Dendritic cell treated with granulocyte-macrophage colony-stimulating factor and Interleukin-4, amounts not matched to agents 40 ng/mL and 50 ng/mL, for 4 days (primary cell): ENCODE measurements around the gene ZNF213.
"Not testable (repeated sequence)": the region's sequence is repeated elsewhere in the genome, so short reads cannot be mapped to it uniquely, and the experiment has no call there.

Source experiments
- H3K27ac Mint-ChIP-seq: one replicate; pipeline ENCODE4 v1.8.0; 2022; ENCODE audit warnings: mild to moderate bottlenecking, mixed read lengths
- H3K27me3 Mint-ChIP-seq: one replicate; pipeline ENCODE4 v1.8.0; 2022; ENCODE audit warnings: mild to moderate bottlenecking, mixed read lengths
- H3K36me3 Mint-ChIP-seq: one replicate; pipeline ENCODE4 v1.8.0; 2022; ENCODE audit warnings: low read depth, mixed read lengths
- H3K4me1 Mint-ChIP-seq: one replicate; pipeline ENCODE4 v1.8.0; 2022; ENCODE audit warnings: low read depth, mixed read lengths
- H3K4me3 Mint-ChIP-seq: one replicate; pipeline ENCODE4 v1.8.0; 2022; ENCODE audit warnings: mild to moderate bottlenecking, moderate library complexity, mixed read lengths
- H3K9me3 Mint-ChIP-seq: one replicate; pipeline ENCODE4 v1.8.0; 2022; ENCODE audit warnings: mixed read lengths
- intact Hi-C: fragments of 100-400 bp; cut with micrococcal nuclease; formaldehyde crosslinking; loops from one replicate; pipeline ENCODE4 v1.15.0; 2022

ZNF213 gene

DNA sequence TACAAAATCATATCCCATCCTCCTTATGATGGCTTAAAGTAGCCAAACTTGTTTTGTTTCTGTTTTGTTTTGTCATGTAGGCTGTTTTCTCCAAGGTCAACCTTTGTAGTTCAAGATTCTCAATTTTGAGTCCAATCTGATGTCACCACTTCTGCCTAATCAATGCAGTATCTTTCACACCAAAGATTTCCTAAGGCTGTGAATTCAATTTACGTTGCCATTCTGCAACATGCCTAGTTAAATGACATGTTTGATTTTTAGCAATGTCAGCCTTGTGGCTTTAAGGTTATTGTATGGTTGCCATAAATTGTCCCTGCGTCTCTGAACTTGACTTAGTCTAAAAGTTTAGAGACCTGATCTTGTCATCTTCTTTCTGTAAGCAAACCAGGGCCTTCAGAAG is 20.4 kb downstream of the ZNF213 start:
- no peak overlapping the region for H3K4me3 Mint-ChIP-seq
- intact Hi-C loops: no loop called here
- H3K4me1 Mint-ChIP-seq: peaks cover 50% of the 10 kb centered on the region
- H3K36me3 Mint-ChIP-seq: peaks cover 7% of the 10 kb centered on the region
- no peak overlapping the region for H3K27ac Mint-ChIP-seq
- peaks cover 73% of the 10 kb centered on the region for H3K27me3 Mint-ChIP-seq
- no peaks in the 10 kb centered on the region for H3K9me3 Mint-ChIP-seq

DNA sequence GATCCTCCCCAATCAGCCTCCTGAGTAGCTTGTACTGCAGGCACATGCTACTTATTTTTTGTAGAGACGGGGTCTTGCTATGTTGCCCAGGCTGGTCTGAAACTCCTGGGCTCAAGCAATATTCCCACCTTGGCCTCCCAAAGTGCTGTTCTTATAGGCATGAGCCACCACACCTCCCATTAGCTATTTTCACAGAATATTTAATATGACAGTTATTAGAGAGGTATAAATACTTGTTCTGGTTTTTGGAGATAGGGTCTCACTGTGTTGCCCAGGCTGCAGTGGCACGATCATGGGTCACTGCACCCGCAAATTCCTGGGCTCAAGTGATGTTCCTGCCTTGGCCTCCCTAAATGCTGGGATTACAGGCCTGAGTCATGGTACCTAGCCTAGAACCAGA is 21.1 kb downstream of the ZNF213 start:
- Mint-ChIP-seq H3K4me3 (no peak overlapping the region), H3K4me1 (peaks cover 48% of the 10 kb centered on the region), H3K27me3 (peaks cover 77% of the 10 kb centered on the region), H3K9me3 (no peaks in the 10 kb centered on the region), H3K27ac (no peak overlapping the region), H3K36me3 (peaks cover 6% of the 10 kb centered on the region)
- intact Hi-C loops: no loop called here

DNA sequence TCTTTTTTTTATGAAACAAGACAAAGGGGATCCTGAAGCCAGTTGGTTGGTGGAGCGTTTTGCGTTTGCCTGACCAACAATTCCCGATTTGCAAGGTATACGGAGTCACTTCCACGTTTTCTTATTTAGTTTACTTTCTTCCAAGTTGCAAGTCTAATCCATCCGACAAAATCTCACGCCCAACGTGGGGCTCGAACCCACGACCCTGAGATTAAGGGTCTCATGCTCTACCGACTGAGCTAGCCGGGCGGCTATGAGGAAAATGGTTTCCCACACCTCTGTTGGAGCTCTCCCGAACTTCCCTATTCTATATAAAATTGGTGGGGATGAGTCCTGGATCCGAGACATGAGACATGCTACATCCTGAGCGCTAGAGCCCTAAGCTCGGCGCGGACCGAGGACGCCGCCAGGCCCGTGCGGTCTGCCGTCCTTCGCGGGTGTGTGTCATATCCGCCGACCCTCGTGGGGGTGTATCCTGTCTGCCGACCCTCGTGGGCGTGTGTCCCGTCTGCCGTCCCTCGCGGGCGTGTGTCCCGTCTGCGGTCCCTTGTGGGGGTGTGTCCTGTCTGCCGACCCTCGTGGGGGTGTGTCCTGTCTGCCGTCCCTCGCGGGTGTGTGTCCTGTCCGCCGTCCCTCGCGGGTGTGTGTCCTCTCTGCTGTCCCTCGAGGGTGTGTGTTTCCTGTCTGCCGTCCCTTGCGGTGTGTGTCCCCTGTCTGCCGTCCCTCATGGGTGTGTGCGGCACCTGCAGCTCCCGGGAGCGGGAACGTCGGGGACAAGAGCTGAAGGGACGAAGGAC is 22.6 kb downstream of the ZNF213 start:
- H3K27ac Mint-ChIP-seq: peak overlapping the region; percentile 73
- peaks cover 40% of the 10 kb centered on the region for H3K4me1 Mint-ChIP-seq
- peaks cover 6% of the 10 kb centered on the region for H3K36me3 Mint-ChIP-seq
- no peaks in the 10 kb centered on the region for H3K9me3 Mint-ChIP-seq
- peak overlapping the region; percentile 86 for H3K4me3 Mint-ChIP-seq
- intact Hi-C loops: loop anchor here (1.0 kb wide), 1 partner anchor 7 kb away; no protein-coding TSS in a partner anchor
- H3K27me3 Mint-ChIP-seq: peaks cover 80% of the 10 kb centered on the region

DNA sequence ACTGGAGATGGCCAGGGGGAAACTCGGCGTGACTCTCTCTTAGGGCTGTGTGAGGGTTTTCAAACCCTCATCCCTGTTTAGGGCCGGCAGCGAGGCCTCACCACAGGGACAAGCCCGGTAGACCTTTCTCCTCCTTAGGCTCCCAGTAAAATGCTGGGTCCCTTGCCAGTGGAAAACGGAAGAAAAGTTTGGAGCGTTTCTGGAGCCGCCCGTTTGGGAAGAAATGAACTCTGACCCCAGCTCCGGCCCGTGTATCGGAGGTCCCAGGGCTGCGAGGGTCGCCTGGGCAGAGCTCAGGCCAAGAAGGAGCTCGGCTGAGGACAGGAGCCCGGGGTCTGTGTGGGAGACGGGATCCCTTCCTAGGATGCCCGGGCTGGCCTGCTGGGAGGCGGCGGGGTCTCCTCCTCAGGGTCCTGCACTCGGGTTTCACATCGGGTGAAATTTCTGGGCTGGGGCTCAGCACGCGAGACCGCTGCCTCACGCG is 23.2 kb downstream of the ZNF213 start:
- H3K27ac Mint-ChIP-seq: peak overlapping the region; percentile 73
- intact Hi-C loops: loop anchor here (1.0 kb wide), 1 partner anchor 8 kb away; no protein-coding TSS in a partner anchor
- H3K4me3 Mint-ChIP-seq: peak overlapping the region; percentile 86
- H3K9me3 Mint-ChIP-seq: no peaks in the 10 kb centered on the region
- peaks cover 35% of the 10 kb centered on the region for H3K4me1 Mint-ChIP-seq
- H3K27me3 Mint-ChIP-seq: peaks cover 82% of the 10 kb centered on the region
- H3K36me3 Mint-ChIP-seq: peaks cover 6% of the 10 kb centered on the region

DNA sequence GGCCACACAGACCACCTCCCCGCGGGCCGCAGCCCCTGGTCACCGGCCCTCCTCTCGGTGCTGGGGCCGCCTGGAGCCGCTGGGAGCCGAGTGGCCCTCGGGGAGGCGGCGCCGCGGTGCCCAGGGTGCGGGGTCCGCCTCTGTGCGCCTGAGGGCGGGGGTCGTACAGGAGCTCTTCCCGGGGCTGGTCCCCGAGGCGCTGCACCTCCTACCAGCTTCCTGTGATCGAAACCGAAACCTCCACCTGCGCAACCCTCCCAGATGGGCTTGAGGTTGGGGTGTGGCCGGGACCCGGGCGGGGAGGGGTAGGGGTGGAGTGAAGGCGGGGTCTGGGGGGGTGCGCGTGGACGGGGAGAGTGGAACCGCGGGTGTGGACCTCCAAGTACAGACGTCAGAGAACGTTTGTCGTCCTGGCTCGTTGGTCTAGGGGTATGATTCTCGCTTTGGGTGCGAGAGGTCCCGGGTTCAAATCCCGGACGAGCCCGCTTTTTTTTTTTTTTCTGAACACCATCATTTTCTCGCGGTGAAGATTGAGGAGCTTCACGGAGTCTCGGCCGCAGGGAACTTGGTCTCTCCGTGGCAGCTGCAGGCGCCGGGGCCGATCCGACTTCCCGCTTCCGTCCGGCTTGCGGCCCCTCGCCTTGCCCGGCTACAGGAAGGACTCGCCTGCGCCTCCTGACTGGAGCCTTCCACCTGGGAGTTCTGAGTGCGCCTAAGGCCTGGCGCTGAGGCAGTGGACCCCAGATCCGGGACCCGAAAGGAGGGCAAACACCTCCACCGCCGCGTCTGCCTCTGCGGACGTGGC is 23.9 kb downstream of the ZNF213 start:
- no peaks in the 10 kb centered on the region for H3K9me3 Mint-ChIP-seq
- intact Hi-C loops: loop anchor here (1.0 kb wide), 1 partner anchor 8 kb away; no protein-coding TSS in a partner anchor
- H3K27me3 Mint-ChIP-seq: peaks cover 86% of the 10 kb centered on the region
- peaks cover 6% of the 10 kb centered on the region for H3K36me3 Mint-ChIP-seq
- peaks cover 40% of the 10 kb centered on the region for H3K4me1 Mint-ChIP-seq
- H3K27ac Mint-ChIP-seq: peak overlapping the region; percentile 88
- H3K4me3 Mint-ChIP-seq: peak overlapping the region; percentile 86

DNA sequence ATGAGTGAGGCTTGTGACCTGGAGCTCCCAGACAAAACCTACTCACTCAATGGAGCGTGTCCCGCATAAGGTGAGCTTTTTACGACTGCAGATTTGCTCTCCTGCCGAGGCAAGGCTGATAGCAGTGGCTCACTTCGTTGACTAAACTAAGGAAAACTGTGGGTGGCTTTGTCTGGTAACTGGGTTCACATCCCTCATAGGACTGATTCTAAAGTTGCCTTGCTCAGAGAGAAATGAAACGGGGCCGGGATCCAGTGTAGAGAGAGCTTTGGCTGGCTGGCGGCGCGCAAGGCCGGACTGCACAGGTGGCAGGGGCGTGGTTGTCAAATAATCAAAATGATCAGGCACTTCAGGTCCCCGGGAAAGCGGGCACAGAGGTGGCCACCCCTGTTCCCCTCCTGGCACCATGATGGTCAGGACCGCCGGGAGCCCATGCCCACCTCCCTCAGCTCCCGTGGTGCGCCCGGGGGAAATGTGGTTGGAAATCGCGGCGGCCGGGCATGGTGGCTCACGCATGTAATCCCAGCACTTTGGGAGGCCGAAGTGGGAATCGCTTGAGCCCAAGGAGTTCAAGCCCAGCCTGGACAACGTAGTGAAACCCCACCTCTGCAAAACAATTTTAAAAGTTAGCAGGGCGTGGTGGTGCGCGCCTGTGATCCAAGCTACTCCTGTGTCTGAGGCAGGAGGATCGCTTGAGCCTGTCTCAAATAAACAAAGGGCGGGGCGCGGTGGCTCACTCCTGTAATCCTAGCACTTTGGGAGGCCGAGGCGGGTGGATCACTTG is 26.6 kb downstream of the ZNF213 start:
- Mint-ChIP-seq H3K36me3 (peaks cover 6% of the 10 kb centered on the region), H3K4me1 (peaks cover 48% of the 10 kb centered on the region), H3K27me3 (peaks cover 90% of the 10 kb centered on the region), H3K9me3 (no peaks in the 10 kb centered on the region), H3K27ac (no peak overlapping the region), H3K4me3 (no peak overlapping the region)
- intact Hi-C loops: loop anchor here (2.0 kb wide), 1 partner anchor 33 kb away; no protein-coding TSS in a partner anchor

DNA sequence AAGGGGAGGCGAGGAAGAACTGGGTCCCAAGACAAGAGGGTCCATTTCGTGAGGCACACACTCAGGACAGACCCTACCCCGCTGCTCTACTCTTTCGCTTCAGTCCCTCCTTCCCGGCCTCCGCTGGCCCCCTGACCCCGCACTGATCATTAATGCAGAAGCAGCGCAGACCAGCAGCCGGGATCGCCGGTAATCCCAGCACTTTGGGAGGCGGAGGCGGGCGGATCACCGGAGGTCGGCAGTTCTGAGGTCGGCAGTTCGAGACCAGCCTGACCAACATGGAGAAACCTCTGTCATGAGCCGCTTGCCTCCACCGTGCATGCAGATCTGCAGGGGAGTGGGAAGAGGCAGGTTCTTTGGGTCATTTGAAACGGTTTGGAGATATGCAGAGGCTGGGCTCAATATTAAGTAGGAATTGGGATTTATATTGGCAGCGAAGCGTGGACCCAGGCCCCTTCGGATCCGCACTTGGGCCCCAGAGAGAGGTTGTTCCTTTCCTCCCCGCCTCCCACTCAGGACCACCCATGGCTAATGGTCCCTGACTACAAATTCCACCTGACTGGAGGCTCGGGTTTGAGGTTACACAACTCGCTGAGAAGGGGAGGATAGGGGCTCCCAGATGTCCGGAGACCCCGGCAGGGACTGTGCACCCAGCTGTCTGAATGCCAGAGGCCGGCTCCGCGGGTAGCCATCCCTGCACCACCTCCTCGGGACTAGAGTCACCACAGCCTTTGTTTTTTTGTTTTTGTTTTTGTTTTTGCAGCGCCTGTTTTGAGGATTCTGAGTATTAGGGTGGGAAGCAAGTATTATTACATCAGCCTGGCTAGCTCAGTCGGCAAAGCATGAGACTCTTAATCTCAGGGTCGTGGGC is 29.5 kb downstream of the ZNF213 start:
- no peak overlapping the region for H3K4me3 Mint-ChIP-seq
- peak overlapping the region; percentile 21 for H3K27ac Mint-ChIP-seq
- H3K27me3 Mint-ChIP-seq: peaks cover 91% of the 10 kb centered on the region
- peaks cover 29% of the 10 kb centered on the region for H3K4me1 Mint-ChIP-seq
- intact Hi-C loops: no loop called here
- no peaks in the 10 kb centered on the region for H3K9me3 Mint-ChIP-seq
- H3K36me3 Mint-ChIP-seq: no peaks in the 10 kb centered on the region

DNA sequence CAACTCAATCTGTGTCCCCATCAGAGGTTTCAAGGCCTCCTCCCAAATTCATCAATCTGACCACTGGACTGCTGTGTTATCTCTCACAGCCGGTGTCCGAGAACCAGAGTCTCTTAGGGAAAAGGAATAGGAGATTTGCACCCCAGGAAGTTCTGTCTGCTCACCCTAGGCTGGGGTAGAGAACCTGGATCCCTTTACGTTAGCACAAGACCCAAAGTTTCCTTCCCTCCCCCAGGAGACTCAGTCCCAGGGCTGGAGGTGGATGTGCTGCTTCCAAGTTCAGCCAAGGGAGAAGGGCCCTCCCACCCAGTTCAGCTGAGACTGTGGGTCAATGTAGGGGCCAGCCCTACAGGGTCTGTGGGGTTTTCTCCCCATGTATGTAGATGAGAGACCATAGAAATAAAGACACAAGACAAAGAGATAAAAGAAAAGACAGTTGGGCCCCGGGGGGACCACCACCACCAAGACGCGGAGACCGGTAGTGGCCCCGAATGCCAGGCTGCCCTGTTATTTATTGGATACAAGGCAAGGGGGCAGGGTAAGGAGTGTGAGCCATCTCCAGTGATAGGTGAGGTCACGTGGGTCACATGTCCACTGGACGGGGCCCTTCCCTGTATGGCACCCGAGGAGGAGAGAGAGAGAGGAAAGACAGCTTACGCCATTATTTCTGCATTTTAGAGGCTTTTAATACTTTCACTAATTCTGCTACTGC is 30.4 kb downstream of the ZNF213 start:
- no peaks in the 10 kb centered on the region for H3K9me3 Mint-ChIP-seq
- H3K27ac Mint-ChIP-seq: peak overlapping the region; percentile 21
- peak overlapping the region; percentile 11 for H3K4me3 Mint-ChIP-seq
- no peaks in the 10 kb centered on the region for H3K36me3 Mint-ChIP-seq
- intact Hi-C loops: no loop called here
- peaks cover 91% of the 10 kb centered on the region for H3K27me3 Mint-ChIP-seq
- peaks cover 21% of the 10 kb centered on the region for H3K4me1 Mint-ChIP-seq

DNA sequence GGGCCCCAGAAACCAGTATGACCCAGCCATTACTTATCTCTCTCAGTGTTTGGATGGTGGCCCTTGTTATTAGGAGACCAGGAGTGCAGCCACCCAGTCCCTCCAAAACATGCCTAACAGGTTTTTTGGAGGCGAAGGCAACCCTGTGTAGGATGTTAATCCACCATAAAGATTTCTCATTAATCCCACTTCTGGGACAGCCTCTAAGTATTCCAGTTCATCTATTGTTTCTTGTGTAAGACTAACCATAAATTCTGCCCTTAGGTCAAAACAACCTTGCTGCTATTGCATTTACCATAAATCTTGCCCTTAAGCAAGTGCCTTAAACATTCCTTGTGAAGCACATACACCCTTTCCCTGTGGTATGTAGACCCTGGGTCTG is 31.7 kb downstream of the ZNF213 start:
- H3K4me3 Mint-ChIP-seq: no peak overlapping the region
- intact Hi-C loops: loop anchor here (1.0 kb wide), 1 partner anchor 107 kb away; no protein-coding TSS in a partner anchor
- no peaks in the 10 kb centered on the region for H3K36me3 Mint-ChIP-seq
- H3K4me1 Mint-ChIP-seq: peaks cover 32% of the 10 kb centered on the region
- no peaks in the 10 kb centered on the region for H3K9me3 Mint-ChIP-seq
- H3K27ac Mint-ChIP-seq: no peak overlapping the region
- peaks cover 91% of the 10 kb centered on the region for H3K27me3 Mint-ChIP-seq

DNA sequence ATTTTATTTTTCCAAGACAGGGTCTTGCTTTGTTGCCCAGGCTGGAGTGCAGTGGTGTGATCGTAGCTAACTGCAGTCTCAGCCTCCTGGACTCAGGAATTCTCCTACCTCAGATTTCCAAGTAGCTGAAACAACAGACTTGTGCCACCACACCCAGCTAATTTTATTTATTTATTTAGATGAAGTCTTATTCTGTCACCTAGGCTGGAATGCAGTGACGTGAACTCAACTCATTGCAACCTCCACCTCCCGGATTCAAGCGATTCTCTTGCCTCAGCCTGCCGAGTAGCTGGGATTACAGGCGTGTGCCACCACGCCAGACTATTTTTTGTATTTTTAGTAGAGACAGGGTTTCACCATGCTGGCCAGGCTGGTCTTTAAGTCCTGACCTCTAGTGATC is 33.9 kb downstream of the ZNF213 start:
- Mint-ChIP-seq H3K27me3 (peaks cover 90% of the 10 kb centered on the region), H3K4me1 (peaks cover 36% of the 10 kb centered on the region)
- H3K36me3 Mint-ChIP-seq, H3K9me3 Mint-ChIP-seq, intact Hi-C loops, H3K4me3 Mint-ChIP-seq, H3K27ac Mint-ChIP-seq: not testable (repeated sequence)

DNA sequence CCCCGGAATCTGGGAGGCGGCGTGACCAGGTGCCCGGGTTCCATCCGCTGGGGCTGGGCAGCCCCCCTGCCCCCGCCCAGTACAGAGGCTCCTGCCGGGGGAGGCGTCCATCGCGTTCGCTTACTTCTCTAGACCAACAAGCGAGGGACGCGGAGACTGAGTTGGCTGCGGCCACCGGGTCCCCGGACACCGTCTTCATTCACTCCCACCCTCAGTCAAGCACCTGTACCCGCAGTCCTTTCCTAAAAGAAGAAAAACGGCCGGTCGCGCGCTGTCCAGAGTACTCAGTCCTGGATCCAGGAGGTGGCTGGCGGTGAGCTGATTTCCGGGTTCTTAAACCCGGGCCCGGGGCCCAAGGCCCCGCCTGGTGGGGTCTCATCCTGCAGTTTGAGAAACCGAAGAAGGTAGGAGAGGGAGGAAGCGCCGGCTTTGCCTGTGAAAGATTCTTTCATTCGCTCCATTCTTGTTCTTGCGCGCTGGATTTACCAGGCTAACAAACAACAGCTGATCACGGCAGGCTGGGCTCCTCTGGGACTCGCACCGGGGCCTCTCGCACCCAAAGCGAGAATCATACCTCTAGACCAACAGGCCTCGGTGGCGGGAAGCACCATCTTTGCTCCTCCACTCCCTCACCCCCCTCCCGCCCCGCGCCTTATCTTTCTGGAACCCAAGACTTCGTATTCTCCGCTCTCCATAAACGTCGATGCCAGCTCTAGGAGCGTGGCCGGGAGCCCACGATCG is 35.8 kb downstream of the ZNF213 start:
- Mint-ChIP-seq H3K9me3 (no peaks in the 10 kb centered on the region), H3K36me3 (no peaks in the 10 kb centered on the region), H3K4me1 (peaks cover 31% of the 10 kb centered on the region), H3K27me3 (peaks cover 90% of the 10 kb centered on the region), H3K27ac (no peak overlapping the region), H3K4me3 (no peak overlapping the region)
- intact Hi-C loops: no loop called here
